ENCODE measurements around the gene CNGA2.

DNA sequence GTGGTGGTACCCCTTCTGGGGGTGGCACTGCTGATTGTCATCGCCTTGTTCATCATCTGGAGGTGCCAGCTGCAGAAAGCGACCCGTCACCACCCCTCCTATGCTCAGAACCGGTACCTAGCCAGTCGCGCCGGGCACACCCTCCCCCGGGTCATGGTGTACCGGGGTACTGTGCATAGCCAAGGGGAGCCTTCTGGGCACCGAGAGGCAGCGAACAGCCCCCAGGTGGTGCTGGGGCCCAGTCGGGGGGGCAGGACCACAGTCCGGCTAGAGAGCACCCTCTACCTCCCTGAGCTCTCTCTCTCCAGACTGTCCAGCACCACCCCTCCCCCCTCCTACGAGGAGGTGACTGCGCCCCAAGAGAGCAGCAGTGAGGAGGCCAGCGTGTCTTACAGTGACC is 34.0 kb upstream of the CNGA2 start:
- no peak for TF ChIP-seq ZNF830 (CRISPR knock-in tag; IDR thresholded peaks at IDR 0.05)
- no peak for TF ChIP-seq YBX1 (IDR thresholded peaks at IDR 0.05)
- no peak for TF ChIP-seq ATF2 (CRISPR knock-in tag; IDR thresholded peaks at IDR 0.05)
- TF ChIP-seq CEBPB (tag; IDR thresholded peaks at IDR 0.05) = no peak
- TF ChIP-seq, protein P1, sequence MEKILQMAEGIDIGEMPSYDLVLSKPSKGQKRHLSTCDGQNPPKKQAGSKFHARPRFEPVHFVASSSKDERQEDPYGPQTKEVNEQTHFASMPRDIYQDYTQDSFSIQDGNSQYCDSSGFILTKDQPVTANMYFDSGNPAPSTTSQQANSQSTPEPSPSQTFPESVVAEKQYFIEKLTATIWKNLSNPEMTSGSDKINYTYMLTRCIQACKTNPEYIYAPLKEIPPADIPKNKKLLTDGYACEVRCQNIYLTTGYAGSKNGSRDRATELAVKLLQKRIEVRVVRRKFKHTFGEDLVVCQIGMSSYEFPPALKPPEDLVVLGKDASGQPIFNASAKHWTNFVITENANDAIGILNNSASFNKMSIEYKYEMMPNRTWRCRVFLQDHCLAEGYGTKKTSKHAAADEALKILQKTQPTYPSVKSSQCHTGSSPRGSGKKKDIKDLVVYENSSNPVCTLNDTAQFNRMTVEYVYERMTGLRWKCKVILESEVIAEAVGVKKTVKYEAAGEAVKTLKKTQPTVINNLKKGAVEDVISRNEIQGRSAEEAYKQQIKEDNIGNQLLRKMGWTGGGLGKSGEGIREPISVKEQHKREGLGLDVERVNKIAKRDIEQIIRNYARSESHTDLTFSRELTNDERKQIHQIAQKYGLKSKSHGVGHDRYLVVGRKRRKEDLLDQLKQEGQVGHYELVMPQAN (IDR thresholded peaks at IDR 0.05; ENCODE audit: borderline replicate concordance) = no peak
- TF ChIP-seq ZNF175 (CRISPR knock-in tag; IDR thresholded peaks at IDR 0.05; ENCODE audit: low read depth) = no peak
- no peak for TF ChIP-seq ARID1B (IDR thresholded peaks at IDR 0.05)

All from K562 (cell line).